Tibial artery (tissue), 4 donors: ENCODE data around the gene ASB2.

Experiments used
- DNase-seq, 2 donors: peaks; one replicate each; pipeline ENCODE4 v3.0.0-alpha.2; 2019
- H3K27ac ChIP-seq, 2 donors: fragments of 200-600 bp; sonication (generic) in 1 of 2; 1 replicate in 1 of 2; 2 replicates in 1 of 2; pipeline ENCODE4 v1.5.1; 2018 to 2019; ENCODE audit warnings: mild to moderate bottlenecking in 1 of 2
- H3K27me3 ChIP-seq, 2 donors: fragments of 200-600 bp; sonication (generic) in 1 of 2; one replicate each; pipeline versions ENCODE4 v1.5.1 to v1.6.0; 2016 to 2019
- H3K36me3 ChIP-seq, 3 donors: fragments of 200-600 bp; sonication (generic) in 2 of 3; one replicate each; pipeline ENCODE4 v1.5.1; 2016 to 2019; ENCODE audit warnings: mild to moderate bottlenecking in 2 of 3
- H3K4me1 ChIP-seq, 4 donors: fragments of 200-600 bp; sonication (generic) in 2 of 4; 1 replicate in 3 of 4; 2 replicates in 1 of 4; pipeline ENCODE4 v1.5.1; 2016 to 2019
- H3K4me3 ChIP-seq, 2 donors: fragments of 200-600 bp; sonication (generic) in 1 of 2; 1 replicate in 1 of 2; 2 replicates in 1 of 2; pipeline ENCODE4 v1.5.1; 2018 to 2019; ENCODE audit warnings: mild to moderate bottlenecking in 2 of 2
- H3K9me3 ChIP-seq, 3 donors: fragments of 200-600 bp; sonication (generic) in 1 of 3; one replicate each; pipeline ENCODE4 v1.5.1; 2016 to 2019
- CTCF ChIP-seq, 2 experiments: fragments of 200-600 bp in 1 of 2; fragments of 450-650 bp in 1 of 2; IDR thresholded peaks; one replicate each; pipeline ENCODE4 v1.5.1; 2017 to 2019; ENCODE audit warnings: antibody characterized with exemption in 2 of 2, mild to moderate bottlenecking in 1 of 2, moderate library complexity in 1 of 2
- intact Hi-C: fragments of 100-400 bp; cut with DNase I; formaldehyde crosslinking; loops from one replicate; pipeline ENCODE4 v1.15.0; 2023; ENCODE audit warnings: low total_unique reads

ASB2 gene

GRCh38 chr14:93914278-93914677, 62.1 kb downstream of the ASB2 start:
- H3K27me3 ChIP-seq = peaks cover 0 to 3% of the 10 kb centered on the region in 2 donors
- no peaks in the 10 kb centered on the region for H3K4me1 ChIP-seq
- intact Hi-C loops = no loop called here
- TF ChIP-seq CTCF (IDR thresholded peaks at IDR 0.05) = no peak
- H3K27ac ChIP-seq = no peak overlapping the region
- peaks cover 0 to 8% (median 0%) of the 10 kb centered on the region in 3 donors for H3K9me3 ChIP-seq
- no peak for DNase-seq
- H3K36me3 ChIP-seq = no peaks in the 10 kb centered on the region
- H3K4me3 ChIP-seq = no peak overlapping the region

- no peak overlapping the region for H3K4me3 ChIP-seq
- peaks cover 0 to 8% (median 0%) of the 10 kb centered on the region in 3 donors for H3K9me3 ChIP-seq
- intact Hi-C loops = no loop called here
- no peak overlapping the region for H3K27ac ChIP-seq
- H3K4me1 ChIP-seq = no peaks in the 10 kb centered on the region
- no peaks in the 10 kb centered on the region for H3K36me3 ChIP-seq
- H3K27me3 ChIP-seq = peaks cover 0 to 5% of the 10 kb centered on the region in 2 donors
- DNase-seq = no peak
- no peak for TF ChIP-seq CTCF (IDR thresholded peaks at IDR 0.05)
Measured at GRCh38 chr14:93912782-93913181, 63.6 kb downstream of the ASB2 start.

DNA sequence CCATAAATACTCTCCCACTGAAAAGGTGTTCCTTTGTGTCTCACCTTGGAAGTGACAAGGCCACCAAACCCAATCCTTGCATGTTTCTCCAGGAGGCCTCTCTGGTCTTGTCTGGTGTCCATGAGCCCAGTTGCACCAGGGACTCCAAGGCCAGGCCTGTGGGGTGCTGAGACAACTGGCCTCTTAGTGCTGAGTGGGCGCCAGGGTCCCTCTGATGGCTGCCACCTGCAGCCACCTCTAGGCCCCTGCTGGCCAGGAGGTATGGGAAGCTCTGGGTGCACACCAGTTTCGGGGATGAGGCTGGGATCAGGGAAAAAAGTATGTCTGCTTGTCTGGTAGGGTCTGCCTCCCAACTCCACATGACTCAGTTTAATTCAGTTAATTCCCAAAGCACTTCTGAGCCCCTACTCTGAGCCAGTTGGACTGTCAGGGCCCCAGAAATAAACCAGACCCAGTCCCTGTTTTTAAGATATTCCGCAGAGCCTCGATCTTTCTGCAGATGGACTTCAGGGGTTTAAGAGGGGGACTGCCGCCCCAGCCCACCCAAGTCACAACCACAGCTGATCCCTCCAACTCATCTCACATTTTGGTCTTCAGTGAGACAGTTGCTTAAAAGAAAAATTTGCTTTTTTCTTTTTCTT, 64.3 kb downstream of the ASB2 start:
- Histone ChIP-seq H3K9me3 (peaks cover 0 to 8% (median 0%) of the 10 kb centered on the region in 3 donors), H3K4me3 (no peak overlapping the region), H3K4me1 (no peaks in the 10 kb centered on the region), H3K36me3 (no peaks in the 10 kb centered on the region), H3K27me3 (peaks cover 0 to 6% of the 10 kb centered on the region in 2 donors), H3K27ac (no peak overlapping the region)
- no peak for DNase-seq
- no peak for TF ChIP-seq CTCF (IDR thresholded peaks at IDR 0.05)
- intact Hi-C loops = no loop called here

GRCh38 chr14:93909429-93910128, 66.8 kb downstream of the ASB2 start:
- Histone ChIP-seq H3K27me3 (peaks cover 0 to 2% of the 10 kb centered on the region in 2 donors), H3K27ac (no peak overlapping the region), H3K36me3 (no peaks in the 10 kb centered on the region), H3K4me3 (no peak overlapping the region), H3K9me3 (peaks cover 0 to 7% (median 0%) of the 10 kb centered on the region in 3 donors), H3K4me1 (no peaks in the 10 kb centered on the region)
- DNase-seq = no peak
- no peak for TF ChIP-seq CTCF (IDR thresholded peaks at IDR 0.05)
- intact Hi-C loops = loop anchor here (5.0 kb wide), 1 partner anchor 252 kb away; no protein-coding TSS in a partner anchor

DNA sequence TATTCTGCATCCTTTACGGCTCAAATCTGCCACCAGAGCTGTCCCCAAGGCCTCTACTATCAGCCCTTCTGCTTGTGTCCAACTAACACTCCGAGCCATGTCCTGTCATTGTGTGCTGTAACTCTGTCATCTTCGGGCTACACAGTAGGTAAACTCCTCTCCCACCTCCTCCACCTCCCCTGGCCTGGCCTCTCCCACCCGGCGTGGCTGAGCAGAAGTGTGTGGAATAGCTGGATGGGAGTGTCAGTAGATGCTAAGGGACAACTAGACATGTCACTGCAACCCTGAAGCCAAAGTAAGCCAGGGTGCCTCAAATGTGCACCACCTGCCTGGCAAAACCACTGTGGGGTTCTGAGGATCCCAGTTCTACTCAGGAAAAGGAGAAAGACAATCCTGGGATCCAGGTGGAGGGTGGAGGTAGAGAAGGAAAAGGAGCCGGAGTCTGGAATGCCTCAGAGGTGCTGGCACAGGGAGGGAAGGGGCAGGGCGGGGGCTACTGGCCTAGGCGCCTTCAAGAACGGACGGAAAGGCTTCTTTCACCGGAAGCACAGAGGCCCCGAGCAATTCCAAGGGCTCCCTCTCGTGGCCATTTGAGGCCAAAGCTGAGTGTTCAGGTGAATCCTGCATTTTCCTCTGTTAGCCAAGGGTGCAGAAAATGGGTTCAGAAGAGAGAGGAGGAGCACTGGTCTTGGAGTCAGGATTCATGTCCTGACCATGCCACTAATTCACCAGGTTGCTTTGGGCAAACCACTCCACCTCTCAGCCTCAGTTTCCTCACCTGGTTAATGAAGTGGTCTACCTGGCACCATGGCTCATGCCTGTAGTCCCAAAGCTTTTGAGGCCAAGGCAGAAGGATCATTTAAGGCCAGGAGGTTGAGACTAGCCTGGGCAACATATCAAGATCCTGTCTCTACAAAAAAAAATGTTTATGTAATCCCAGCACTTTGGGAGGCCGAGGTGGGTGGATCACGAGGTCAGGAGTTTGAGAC, 69.7 kb downstream of the ASB2 start:
- H3K9me3 ChIP-seq = no peaks in the 10 kb centered on the region
- peaks cover 0 to 20% of the 10 kb centered on the region in 2 donors for H3K27me3 ChIP-seq
- no peaks in the 10 kb centered on the region for H3K36me3 ChIP-seq
- H3K27ac ChIP-seq = no peak overlapping the region
- intact Hi-C loops = loop anchor here (5.0 kb wide), 1 partner anchor 249 kb away; no protein-coding TSS in a partner anchor
- no peak overlapping the region for H3K4me3 ChIP-seq
- TF ChIP-seq CTCF (IDR thresholded peaks at IDR 0.05) = peak; percentile 58 to 65
- peak in 1 of 2 donors; percentile 74 for DNase-seq
- H3K4me1 ChIP-seq = no peaks in the 10 kb centered on the region
